K562 (cell line): ENCODE data around the gene TAC3. TPM values are rescaled to one million over a fixed set of nuclear protein-coding genes. Genes with fewer than 3 reads are reported as not detected.
A peak's percentile ranks its signal among the peaks of the same experiment; 100 is the strongest.

Source experiments
- ATAC-seq: fragments of 200-7000 bp; cut with Tn5 transposase; 3 replicates; pipeline ENCODE4 v1.9.1; 2020; ENCODE audit warnings: moderate library complexity
- BruUV-seq: library from RNA; stranded (reverse); fragments of 400-500 nt; replicated peaks from 2 replicates; lab custom pipeline; 2021; lab: Mats Ljungman, UMichigan
- CTCF ChIA-PET: fragments of 300-600 bp; formaldehyde crosslinking; extraction: SDS; loops from one replicate; lab custom pipeline; 2021; ENCODE audit warnings: low intra/inter-chr PET ratio; lab: Yijun Ruan, JAX
- POLR2A ChIA-PET: fragments of 300-600, 350-650 bp; sonication (Branson Sonifier 250); formaldehyde crosslinking; extraction: SDS; loops from one replicate; lab custom pipeline; 2021; ENCODE audit warnings: antibody characterized with exemption, inconsistent platforms; lab: Yijun Ruan, JAX
- DNase-seq, 4 experiments: peaks; one replicate each; pipeline versions ENCODE4 v3.0.0 to v3.0.0-alpha.2; 2011 to 2018; ENCODE audit warnings: low spot score in 3 of 4, mixed read lengths in 3 of 4; ENCODE audit errors: extremely low read depth in 1 of 4
- FAIRE-seq: peaks from 2 replicates; lab custom pipeline; 2011; peaks lifted over from hg19 to GRCh38; lab: Jason Lieb, UNC
- H2AFZ ChIP-seq: 2 replicates; pipeline ENCODE4 v1.6.0; 2011; ENCODE audit warnings: low read depth, low read length, control low read depth, inconsistent platforms
- H3K27ac ChIP-seq: fragments of 200-600 bp; 3 replicates; pipeline ENCODE4 v1.8.0; 2011; ENCODE audit warnings: low read depth, mild to moderate bottlenecking, control low read depth, inconsistent platforms, low read length, moderate library complexity, mixed read lengths; ENCODE audit errors: extremely low read depth
- H3K27me3 ChIP-seq, 2 experiments: fragments of 300-600 bp in 1 of 2; 2 replicates in 1 of 2; 3 replicates in 1 of 2; pipeline versions ENCODE4 v1.6.0 to v1.8.0; 2011; ENCODE audit warnings: inconsistent platforms in 2 of 2, low read length in 2 of 2, mild to moderate bottlenecking in 1 of 2, mixed read lengths in 1 of 2, moderate library complexity in 1 of 2; ENCODE audit not compliant: control insufficient read depth in 2 of 2, insufficient read depth in 2 of 2
- H3K36me3 ChIP-seq: fragments of 300-600 bp; 3 replicates; pipeline ENCODE4 v1.8.0; 2011; ENCODE audit warnings: mild to moderate bottlenecking, low read length, inconsistent platforms; ENCODE audit not compliant: control insufficient read depth, insufficient read depth
- H3K4me1 ChIP-seq, 2 experiments: fragments of 200-600 bp in 1 of 2; replicated peaks in 1 of 2; 2 replicates in 1 of 2; 3 replicates in 1 of 2; pipeline versions ENCODE4 v1.5.1 to v1.8.0; 2011; ENCODE audit warnings: inconsistent platforms in 2 of 2, low read length in 2 of 2, mild to moderate bottlenecking in 1 of 2, mixed read lengths in 1 of 2, moderate library complexity in 1 of 2; ENCODE audit not compliant: control insufficient read depth in 2 of 2, insufficient read depth in 2 of 2
- H3K4me2 ChIP-seq: 2 replicates; pipeline ENCODE4 v1.6.1; 2011; ENCODE audit warnings: low read length, control low read depth, inconsistent platforms, mixed read lengths; ENCODE audit not compliant: insufficient read depth
- H3K4me3 ChIP-seq: fragments of 200-600 bp; sonication (generic), shearing (Covaris generic); 2 replicates; pipeline ENCODE4 v1.5.1; 2016; ENCODE audit warnings: control low read depth, inconsistent platforms
- H3K79me2 ChIP-seq: fragments of 200-600 bp; 3 replicates; pipeline ENCODE4 v1.8.0; 2011; ENCODE audit warnings: low read length, inconsistent platforms; ENCODE audit not compliant: control insufficient read depth, insufficient read depth
- H3K9ac ChIP-seq, 2 experiments: 2 replicates each; pipeline versions ENCODE4 v1.6.0 to v1.6.1; 2011; ENCODE audit warnings: low read depth in 2 of 2, low read length in 2 of 2, control low read depth in 1 of 2, inconsistent platforms in 1 of 2, mild to moderate bottlenecking in 1 of 2, mixed read lengths in 1 of 2; ENCODE audit not compliant: insufficient read depth in 1 of 2
- H3K9me1 ChIP-seq: one replicate; pipeline ENCODE4 v1.6.0; 2011; ENCODE audit warnings: inconsistent platforms, mild to moderate bottlenecking, low read length, moderate library complexity; ENCODE audit not compliant: control insufficient read depth, insufficient read depth
- H3K9me3 ChIP-seq: replicated peaks from 2 replicates; pipeline ENCODE4 v1.5.1; 2011; ENCODE audit warnings: low read depth, low read length, inconsistent platforms; ENCODE audit not compliant: control insufficient read depth, insufficient read depth
- H4K20me1 ChIP-seq: replicated peaks from 2 replicates; pipeline ENCODE4 v1.6.1; 2011; ENCODE audit warnings: low read length, inconsistent platforms, mixed read lengths; ENCODE audit not compliant: control insufficient read depth, insufficient read depth
- CC2D1A ChIP-seq: fragments of 450-650 bp; IDR thresholded peaks from 2 replicates; pipeline ENCODE4 v1.6.1; 2017; ENCODE audit warnings: mild to moderate bottlenecking
- CEBPB ChIP-seq: fragments of 450-650 bp; IDR thresholded peaks from 2 replicates; pipeline ENCODE4 v1.6.1; 2016; ENCODE audit warnings: missing genetic modification characterization, missing compliant biosample characterization
- RFX1 ChIP-seq: fragments of 450-650 bp; IDR thresholded peaks from 2 replicates; pipeline ENCODE4 v1.6.1; 2016; ENCODE audit warnings: mild to moderate bottlenecking, moderate library complexity
- TEAD4 ChIP-seq, 2 experiments: sonication (generic) in 1 of 2; formaldehyde crosslinking in 1 of 2; IDR thresholded peaks; 2 replicates each; pipeline versions ENCODE4 v1.6.1 to v1.8.0; 2012 to 2022; ENCODE audit warnings: borderline replicate concordance in 1 of 2, inconsistent platforms in 1 of 2, low read length in 1 of 2, mild to moderate bottlenecking in 1 of 2, missing genetic modification reagents in 1 of 2
- ZNF445 ChIP-seq: fragments of 250-450 bp; sonication (Bioruptor Pico); IDR thresholded peaks from 2 replicates; pipeline ENCODE4 v1.4.0; 2020; ENCODE audit warnings: low read depth, mild to moderate bottlenecking, moderate library complexity
- ZSCAN29 ChIP-seq: fragments of 450-650 bp; IDR thresholded peaks from 2 replicates; pipeline ENCODE4 v1.6.1; 2017
- WGBS: fragments of 100-300 bp; shearing (Covaris generic); methylation state at CpG from one replicate; pipeline ENCODE4 v1.1.6; 2016; ENCODE audit warnings: low coverage, mixed read lengths; ENCODE audit not compliant: insufficient coverage; ENCODE audit errors: missing lambda C conversion rate; 5-methylcytosine and 5-hydroxymethylcytosine counted together
- in situ Hi-C: fragments of 300-500 bp; cut with MboI; formaldehyde crosslinking; loops from 4 replicates; pipeline ENCODE4 v1.15.0; 2018; ENCODE audit warnings: inconsistent platforms, mixed read lengths
- intact Hi-C: fragments of 100-400 bp; cut with micrococcal nuclease; formaldehyde crosslinking; loops from 2 replicates; pipeline ENCODE4 v1.14.2; 2022
- polyA plus RNA-seq, 8 experiments: library from polyadenylated mRNA; depleted of rRNA in 4 of 8; stranded (reverse) in 5 of 8; unstranded in 3 of 8; fragments of >200 nt; fragmentation: Nextera tagmentation in 2 of 8; fragmentation: Illumina TruSeq in 1 of 8; extraction: Ambion mirVana in 2 of 8; extraction: Trizol in 1 of 8; gene quantifications; 2 replicates each; pipeline versions ENCODE4 v1.2.1 to v1.2.3, GENCODE V29; 2011 to 2014; ENCODE audit warnings: inconsistent platforms in 1 of 8, missing spikeins in 1 of 8
- total RNA-seq, 7 experiments: library from RNA; depleted of rRNA in 6 of 7; stranded (reverse); fragments of >200 nt in 6 of 7; fragmentation: Illumina TruSeq in 2 of 7; extraction: Trizol in 2 of 7; gene quantifications; 2 replicates each; pipeline versions ENCODE4 v1.2.1 to v1.2.3, GENCODE V29; 2011 to 2021; ENCODE audit warnings: low replicate concordance in 1 of 7
- TF ChIP-seq, protein P1 (sequence below): fragments of 450-650 bp; IDR thresholded peaks from 2 replicates; pipeline ENCODE4 v1.6.1; 2016; ENCODE audit warnings: low read depth

TAC3 gene
- total and polyA plus RNA-seq, 9 of the 15 experiments (the other 6 are each of a cell fraction or from before 2014, with no cell fraction given): 0.29 to 2.8 (median 1.4) TPM

DNA sequence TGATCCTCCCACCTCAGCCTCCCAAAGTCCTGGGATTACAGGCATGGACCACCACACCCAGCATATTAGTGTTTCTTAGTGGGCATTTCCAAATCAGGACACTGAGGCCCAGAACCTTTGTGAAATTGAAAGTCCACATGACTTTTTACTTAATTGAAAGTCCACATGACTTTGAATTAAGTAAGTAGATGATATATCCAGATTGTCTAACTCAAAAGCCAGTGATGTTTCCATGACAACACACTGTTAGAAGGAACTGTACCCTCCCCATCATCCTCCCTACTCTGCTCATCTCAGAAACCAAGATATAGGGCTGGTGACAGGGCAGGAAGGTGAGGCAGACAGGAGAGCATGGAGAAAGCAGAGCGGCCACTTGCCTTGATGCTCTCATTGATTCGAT is 26.4 kb upstream of the TAC3 start:
- H3K27me3 ChIP-seq: peaks cover 13 to 15% of the 10 kb centered on the region in 2 experiments; a peak in 4 of 5 replicates
- in situ Hi-C loops (no loop called here), intact Hi-C loops (no loop called here)
- FAIRE-seq: no peak
- no peak overlapping the region for H2AFZ ChIP-seq
- H3K4me3 ChIP-seq: no peak overlapping the region
- H3K9ac ChIP-seq: no peak overlapping the region
- CTCF ChIA-PET: no interaction called here
- no peak overlapping the region for H3K4me2 ChIP-seq
- TF ChIP-seq, protein P1, sequence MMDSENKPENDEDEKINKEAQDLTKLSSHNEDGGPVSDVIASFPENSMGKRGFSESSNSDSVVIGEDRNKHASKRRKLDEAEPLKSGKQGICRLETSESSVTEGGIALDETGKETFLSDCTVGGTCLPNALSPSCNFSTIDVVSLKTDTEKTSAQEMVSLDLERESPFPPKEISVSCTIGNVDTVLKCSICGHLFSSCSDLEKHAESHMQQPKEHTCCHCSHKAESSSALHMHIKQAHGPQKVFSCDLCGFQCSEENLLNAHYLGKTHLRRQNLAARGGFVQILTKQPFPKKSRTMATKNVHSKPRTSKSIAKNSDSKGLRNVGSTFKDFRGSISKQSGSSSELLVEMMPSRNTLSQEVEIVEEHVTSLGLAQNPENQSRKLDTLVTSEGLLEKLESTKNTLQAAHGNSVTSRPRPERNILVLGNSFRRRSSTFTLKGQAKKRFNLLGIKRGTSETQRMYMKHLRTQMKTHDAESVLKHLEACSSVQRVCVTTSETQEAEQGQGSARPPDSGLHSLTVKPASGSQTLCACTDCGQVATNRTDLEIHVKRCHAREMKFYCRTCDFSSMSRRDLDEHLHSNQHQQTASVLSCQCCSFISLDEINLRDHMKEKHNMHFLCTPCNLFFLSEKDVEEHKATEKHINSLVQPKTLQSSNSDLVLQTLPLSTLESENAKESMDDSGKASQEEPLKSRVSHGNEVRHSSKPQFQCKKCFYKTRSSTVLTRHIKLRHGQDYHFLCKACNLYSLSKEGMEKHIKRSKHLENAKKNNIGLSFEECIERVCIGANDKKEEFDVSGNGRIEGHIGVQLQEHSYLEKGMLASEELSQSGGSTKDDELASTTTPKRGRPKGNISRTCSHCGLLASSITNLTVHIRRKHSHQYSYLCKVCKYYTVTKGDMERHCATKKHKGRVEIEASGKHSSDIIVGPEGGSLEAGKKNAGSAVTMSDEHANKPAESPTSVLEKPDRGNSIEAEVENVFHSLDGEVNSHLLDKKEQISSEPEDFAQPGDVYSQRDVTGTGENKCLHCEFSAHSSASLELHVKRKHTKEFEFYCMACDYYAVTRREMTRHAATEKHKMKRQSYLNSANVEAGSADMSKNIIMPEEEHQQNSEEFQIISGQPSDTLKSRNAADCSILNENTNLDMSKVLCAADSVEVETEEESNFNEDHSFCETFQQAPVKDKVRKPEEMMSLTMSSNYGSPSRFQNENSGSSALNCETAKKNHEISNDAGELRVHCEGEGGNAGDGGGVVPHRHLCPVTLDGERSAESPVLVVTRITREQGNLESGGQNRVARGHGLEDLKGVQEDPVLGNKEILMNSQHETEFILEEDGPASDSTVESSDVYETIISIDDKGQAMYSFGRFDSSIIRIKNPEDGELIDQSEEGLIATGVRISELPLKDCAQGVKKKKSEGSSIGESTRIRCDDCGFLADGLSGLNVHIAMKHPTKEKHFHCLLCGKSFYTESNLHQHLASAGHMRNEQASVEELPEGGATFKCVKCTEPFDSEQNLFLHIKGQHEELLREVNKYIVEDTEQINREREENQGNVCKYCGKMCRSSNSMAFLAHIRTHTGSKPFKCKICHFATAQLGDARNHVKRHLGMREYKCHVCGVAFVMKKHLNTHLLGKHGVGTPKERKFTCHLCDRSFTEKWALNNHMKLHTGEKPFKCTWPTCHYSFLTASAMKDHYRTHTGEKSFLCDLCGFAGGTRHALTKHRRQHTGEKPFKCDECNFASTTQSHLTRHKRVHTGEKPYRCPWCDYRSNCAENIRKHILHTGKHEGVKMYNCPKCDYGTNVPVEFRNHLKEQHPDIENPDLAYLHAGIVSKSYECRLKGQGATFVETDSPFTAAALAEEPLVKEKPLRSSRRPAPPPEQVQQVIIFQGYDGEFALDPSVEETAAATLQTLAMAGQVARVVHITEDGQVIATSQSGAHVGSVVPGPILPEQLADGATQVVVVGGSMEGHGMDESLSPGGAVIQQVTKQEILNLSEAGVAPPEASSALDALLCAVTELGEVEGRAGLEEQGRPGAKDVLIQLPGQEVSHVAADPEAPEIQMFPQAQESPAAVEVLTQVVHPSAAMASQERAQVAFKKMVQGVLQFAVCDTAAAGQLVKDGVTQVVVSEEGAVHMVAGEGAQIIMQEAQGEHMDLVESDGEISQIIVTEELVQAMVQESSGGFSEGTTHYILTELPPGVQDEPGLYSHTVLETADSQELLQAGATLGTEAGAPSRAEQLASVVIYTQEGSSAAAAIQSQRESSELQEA: no peak
- TF ChIP-seq CC2D1A (no peak), ZNF445 (CRISPR knock-in tag) (no peak), TEAD4 (IDR thresholded peaks at IDR 0.05; ENCODE audit: low read length) (no peak), TEAD4 (CRISPR knock-in tag; IDR thresholded peaks at IDR 0.05; ENCODE audit: borderline replicate concordance) (no peak), ZSCAN29 (no peak), RFX1 (peak; percentile 71), CEBPB (no peak)
- TF ChIP-seq, all 486 proteins: peak for 1
- no TSS peak for BruUV-seq
- Histone ChIP-seq H3K79me2 (no peaks in the 10 kb centered on the region), H3K4me1 (peaks cover 15% of the 10 kb centered on the region in 2 experiments), H3K9me3 (no peaks in the 10 kb centered on the region), H3K9me1 (peaks cover 7% of the 10 kb centered on the region), H3K27ac (no peak overlapping the region), H3K36me3 (no peaks in the 10 kb centered on the region), H4K20me1 (peaks cover 5% of the 10 kb centered on the region; the same call in 1 of the 2 replicates)
- DNase-seq (no peak), ATAC-seq (no peak)
- 0% methylated on average over 2 of the region's 2 CpGs for WGBS
- POLR2A ChIA-PET: interaction anchor here (0.6 kb wide), 1 partner anchor 69 kb away, joined by 4 read pairs; no protein-coding TSS in a partner anchor
